GM21619 (cell line): ENCODE data around the gene KYAT1.

Source experiments
- ATAC-seq: cut with Tn5 transposase; IDR thresholded peaks from one replicate; pipeline ENCODE4 v1.9.1; 2021; ENCODE audit not compliant: unreplicated experiment

The KYAT1 gene

DNA sequence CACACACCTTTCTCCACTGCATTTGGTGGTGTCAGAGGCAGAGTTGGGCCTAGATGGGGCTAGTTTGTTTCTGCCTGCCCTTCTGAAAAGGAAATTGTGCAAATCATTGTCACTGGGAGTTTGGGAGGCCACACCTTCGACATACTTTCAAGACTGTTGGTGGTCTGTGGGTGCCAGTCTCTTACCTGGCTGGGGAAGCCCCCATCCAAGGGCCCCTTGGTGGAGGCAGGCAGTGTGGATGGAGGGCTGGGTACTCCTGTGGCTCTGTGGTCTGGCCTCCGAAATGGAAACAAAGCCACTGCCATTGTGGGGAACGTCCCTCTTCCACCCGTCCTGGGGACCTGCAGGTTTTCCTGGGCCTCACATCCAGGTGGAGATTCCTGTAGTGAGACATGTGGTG lies 28.1 kb upstream of the KYAT1 start:
- no peak for ATAC-seq

DNA sequence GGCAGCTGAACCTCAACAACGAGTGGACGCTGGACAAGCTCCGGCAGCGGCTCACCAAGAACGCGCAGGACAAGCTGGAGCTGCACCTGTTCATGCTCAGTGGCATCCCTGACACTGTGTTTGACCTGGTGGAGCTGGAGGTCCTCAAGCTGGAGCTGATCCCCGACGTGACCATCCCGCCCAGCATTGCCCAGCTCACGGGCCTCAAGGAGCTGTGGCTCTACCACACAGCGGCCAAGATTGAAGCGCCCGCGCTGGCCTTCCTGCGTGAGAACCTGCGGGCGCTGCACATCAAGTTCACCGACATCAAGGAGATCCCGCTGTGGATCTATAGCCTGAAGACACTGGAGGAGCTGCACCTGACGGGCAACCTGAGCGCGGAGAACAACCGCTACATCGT lies 26.6 kb upstream of the KYAT1 start:
- no peak for ATAC-seq

DNA sequence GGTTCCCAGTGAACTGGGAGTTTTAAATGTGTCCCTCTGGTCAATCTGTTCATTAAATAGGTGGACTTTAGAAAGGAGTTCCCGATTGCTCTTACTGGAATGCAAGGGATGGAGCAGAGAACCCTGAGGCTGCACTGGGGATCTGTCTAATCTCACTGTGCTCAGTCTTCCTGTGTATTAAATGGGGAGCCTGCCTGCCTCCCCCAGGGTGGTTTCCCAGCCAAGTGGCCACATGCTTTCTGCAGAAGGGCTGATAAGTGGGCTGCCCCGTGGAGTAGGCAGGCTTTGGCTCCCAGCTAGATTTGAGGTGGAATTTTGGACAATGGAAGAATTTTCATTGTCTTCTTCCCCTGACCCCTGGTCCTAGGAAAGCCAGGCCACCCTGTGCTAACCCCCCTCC lies 25.0 kb upstream of the KYAT1 start:
- ATAC-seq = no peak

DNA sequence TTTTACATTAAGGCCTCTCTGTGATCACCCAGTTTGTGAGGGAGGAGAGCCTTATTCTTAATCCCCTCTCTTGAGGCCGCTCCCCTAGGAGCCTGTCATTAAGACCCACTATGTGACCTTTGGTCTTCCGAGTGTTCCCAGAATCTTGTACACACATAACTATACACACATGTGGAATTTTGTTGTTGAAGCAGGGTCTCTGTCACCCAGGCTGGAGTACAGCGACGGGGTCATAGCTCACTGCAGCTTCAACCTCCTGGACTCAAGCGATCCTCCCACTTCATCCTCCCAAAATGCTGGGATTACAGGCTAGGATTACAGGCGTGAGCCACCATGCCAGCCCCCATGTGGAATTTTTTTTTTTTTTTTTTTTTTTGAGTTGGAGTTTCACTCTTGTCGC lies 24.2 kb upstream of the KYAT1 start:
- ATAC-seq = no peak

DNA sequence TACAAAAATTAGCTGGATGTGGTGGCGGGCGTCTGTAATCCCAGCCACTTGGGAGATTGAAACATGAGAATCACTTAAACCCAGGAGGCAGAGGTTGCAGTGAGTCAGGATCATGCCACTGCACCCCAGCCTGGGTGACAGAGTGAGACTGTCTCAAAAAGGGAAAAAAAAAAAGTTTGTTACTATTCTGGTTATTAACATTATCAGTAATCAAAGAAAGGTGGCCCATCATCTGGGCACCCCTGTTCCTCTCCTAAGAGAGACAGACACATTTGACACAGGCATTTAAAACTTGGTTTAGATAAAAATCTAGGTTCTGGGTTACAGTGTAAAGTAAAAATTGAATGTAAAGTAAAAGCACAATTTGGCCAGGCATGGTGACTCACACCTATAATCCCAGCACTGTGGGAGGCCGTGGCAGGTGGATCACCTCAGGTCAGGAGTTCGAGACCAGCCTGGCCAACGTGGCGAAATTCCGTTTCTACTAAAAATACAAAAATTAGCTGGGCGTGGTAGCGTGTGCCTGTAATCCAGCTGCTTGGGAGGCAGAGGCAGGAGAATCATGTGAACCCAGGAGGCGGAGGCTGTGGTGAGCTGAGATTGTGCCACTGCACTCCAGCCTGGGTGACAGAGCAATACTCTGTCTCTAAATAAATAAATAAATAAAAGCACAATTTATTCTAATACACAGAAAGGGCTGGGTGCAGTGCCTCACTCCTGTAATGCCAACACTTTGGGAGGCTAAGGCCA lies 22.3 kb upstream of the KYAT1 start:
- no peak for ATAC-seq

DNA sequence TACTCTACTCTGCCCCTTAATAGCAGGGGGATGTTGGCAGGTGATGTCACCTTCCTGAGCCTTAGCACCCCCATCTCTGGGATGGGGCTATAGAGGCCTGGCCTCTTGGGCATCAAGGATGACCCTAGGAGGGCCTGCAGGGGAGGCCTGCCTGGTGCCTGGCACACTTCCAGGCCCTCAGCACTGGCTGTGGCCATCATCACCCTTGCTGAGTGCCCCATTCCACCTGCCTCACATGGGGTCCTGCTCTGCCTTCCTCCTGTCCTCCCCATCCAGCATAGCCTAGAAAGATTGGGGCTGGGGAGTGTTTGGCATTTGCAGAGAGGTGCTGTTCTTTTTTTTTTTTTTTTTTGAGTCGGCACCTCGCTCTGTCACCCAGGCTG lies 21.3 kb upstream of the KYAT1 start:
- ATAC-seq = no peak

DNA sequence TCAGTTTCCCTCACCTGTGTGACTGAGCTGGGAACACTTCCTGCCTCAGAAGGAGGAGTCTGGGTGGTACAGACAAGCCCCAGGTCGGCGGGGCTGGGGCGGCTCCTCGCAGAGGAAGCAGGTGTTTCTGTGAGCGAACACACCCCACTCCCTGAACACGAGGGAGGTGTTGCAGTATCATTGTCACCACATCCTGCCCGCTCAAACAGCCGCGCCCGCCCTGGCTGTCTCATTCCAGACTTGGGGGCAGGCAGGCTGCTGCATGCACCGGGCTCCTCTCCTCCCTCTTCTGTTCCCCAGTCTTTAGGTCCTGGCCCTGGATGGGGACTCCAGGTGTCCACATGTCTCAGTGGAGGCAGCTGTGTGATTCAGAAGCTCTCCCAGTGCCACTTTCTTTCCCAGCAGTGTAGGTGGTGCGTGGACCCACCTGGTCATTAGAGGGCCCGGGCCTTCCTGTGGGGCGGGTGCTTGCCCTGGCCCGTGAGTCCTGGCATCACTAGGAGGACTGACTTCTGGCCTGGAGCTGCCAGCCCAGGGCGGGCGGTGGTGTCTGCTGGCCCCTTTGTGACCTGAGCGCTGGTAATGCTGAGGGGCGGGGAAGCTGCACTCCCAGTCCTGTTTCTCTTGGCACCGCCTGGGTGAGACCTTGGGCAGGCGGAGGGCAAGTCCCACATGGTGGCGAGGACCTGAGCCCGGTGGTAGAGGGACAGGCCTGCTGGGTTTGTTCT lies 20.8 kb upstream of the KYAT1 start:
- peak; percentile 84 for ATAC-seq

DNA sequence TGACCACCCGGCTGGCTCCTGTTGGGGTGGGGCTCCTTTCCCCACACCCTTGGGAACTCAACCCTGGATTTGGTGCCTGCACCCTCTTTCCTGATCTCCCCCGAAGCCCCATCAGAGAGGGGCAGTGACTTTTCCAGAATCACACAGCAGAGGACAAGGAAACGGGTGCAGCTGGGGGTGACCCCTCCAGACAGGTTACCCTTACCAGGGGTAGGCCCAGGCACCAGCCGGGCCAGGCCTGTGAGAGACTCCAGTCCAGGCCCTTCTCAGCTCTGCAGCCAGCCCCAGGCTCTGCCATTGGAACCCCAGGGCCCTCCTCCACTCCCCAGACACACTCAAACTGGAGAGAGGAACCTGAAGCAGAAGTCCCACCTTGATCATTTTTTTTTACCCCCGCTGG lies 20.1 kb upstream of the KYAT1 start:
- ATAC-seq = no peak

DNA sequence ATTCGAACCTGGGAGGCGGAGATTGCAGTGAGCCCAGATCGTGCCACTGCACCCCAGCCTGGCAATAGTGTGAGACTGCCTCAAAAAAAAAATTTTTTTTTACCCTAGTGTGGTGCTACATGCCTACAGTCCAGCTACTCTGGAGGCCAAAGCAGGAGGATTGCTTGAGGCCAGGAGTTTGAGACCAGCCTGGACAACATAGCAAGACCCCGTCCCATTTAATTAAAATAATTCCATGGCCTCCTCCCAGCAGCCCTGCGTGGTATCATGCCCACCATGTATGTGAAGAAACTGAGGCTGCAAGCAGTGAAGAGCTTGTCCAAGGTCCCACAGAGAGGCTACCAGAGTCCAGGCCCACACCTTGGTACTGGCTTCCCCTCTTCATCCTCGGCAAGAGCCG lies 19.6 kb upstream of the KYAT1 start:
- no peak for ATAC-seq

DNA sequence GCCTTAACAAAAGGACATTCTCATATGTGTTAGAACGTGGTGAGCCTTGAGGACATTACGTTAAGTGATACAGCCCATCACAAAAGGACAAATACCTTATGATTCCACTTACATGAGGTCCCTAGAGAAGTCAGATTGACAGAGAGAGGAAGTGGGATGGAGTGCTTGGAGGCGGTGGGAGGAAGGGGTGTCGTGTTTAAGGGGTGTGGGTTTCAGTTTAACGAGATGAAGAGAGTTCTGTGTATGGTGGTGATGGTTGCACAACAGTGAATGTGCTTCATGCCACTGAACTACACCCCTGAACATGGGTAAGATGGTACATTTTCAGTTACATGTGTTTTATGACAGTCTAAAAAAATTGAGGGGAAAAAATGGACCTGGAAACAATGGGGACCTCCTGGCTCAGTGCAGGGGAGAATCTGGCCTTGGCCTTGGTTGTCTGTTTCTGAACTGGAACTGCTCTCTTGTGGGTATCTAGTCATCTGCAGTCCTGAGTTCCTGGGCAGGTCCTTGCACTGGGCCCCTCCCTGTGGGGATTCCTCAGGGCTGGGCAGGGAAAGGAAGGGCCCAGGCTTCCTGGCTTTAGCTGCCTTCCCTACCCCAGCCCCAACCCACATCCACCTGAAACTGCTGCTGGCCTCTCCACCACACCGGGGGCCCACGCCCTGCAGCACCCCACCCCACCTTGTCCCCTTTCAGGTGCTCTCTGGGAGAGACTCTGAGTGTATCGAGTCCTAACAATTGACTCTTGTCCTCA lies 18.0 kb upstream of the KYAT1 start:
- no peak for ATAC-seq

DNA sequence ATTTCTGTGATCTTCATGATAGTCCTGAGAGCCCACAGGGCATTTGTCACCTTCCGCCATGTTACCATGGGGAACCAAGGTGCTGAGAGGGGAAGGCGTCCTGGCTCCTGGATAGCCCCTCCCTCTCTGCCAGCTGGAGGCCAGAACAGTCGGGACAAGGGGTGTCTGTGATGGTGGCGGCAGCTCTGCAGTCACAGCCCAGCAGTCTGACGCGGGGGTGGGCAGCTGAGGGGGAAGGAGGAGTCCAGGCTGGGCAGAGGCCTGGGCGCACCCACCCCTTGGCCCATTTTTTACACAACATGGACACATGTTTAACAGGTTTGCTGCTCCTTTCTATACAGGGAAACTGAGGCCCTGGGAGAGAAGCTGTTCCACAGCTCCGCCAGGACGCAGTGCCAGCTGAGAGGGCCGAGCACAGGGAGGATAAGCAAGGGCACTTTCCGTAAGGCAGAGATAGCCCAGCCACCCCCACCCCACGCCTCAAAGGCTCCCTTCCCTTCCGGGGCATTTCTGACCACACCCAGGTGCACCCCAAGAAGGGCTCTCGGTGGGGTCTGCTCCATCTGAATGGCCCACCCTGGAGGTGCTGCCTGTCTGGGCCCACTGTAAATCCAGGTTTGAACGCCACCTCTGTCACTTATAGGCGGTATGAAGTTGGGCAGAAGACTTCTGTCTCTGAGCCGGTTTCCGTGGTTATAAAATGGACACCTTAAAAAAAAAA lies 17.3 kb upstream of the KYAT1 start:
- ATAC-seq = no peak

DNA sequence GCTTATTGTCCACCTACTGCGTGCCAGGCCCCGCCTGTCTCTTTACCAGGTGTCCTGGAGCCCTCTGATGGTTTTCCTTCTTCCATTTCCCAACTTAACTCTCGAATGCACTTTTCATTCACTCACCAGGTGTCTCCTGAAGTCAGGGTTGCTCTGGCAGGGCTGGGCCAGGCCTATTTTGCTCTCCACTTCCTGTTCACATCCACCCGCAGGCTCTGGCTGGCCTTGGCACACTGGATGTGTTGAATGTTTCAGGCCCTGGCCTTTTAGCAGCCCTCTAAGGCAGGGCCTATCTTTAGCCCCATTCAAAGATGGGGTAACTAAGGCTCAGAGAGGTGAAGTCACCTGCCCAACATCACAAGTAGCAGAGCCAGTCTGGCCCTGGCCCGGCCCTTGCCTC lies 16.6 kb upstream of the KYAT1 start:
- no peak for ATAC-seq

DNA sequence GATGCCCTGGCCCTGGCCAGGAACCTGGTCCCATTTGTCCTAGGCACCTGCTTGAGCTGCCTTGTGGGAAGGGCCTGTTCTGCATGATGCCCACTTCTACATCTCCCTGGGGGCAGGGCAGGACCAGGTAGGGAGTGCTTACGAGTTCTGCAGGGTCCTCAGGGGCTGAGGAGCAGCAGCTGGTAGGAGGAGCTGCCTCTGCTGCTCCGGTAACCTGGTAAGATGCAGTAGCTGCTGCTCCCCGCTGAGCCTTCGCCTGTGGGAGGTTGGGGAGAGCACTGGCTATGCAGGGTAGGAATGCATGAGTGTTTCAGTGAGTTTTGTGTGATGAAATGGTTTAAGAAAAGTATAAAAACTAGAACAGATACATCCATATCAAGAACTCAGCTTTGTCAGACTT lies 13.8 kb upstream of the KYAT1 start:
- no peak for ATAC-seq

DNA sequence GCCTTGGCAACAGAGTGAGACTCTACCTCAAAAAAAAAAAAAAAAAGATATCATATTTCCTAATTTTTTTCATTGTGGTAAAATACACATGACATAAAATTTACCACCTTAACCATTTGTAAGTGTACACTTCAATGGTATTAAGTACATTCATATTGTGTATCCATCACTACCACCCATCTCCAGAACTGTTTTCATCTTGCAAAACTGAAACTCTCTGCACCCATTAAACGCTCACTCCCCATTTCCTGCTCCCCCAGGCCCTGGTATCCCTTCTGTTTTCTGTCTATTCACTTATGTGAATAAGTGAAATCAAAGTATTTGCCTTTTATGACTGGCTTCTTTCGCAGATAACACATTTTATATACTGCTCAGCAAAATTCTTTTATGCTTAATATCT lies 13.0 kb upstream of the KYAT1 start:
- no peak for ATAC-seq

DNA sequence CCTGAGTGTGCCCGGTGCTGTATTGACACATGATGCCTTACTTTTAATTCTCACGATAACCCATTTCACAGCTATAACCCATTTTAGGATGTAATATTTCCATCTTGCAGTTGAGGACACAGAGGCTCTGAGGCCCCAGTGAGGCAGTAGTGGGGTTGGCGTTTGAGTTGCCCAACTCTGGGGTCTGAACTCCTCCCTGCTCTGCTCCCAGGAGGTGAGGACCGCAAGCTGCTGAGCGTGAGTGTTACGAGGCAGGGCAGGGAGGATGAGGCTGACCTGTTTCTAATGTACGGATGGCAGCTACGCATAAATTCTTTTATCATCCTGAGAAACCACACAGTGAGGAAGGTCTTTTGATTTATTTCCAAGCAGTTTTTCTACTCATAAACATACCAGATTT lies 11.6 kb upstream of the KYAT1 start:
- no peak for ATAC-seq

DNA sequence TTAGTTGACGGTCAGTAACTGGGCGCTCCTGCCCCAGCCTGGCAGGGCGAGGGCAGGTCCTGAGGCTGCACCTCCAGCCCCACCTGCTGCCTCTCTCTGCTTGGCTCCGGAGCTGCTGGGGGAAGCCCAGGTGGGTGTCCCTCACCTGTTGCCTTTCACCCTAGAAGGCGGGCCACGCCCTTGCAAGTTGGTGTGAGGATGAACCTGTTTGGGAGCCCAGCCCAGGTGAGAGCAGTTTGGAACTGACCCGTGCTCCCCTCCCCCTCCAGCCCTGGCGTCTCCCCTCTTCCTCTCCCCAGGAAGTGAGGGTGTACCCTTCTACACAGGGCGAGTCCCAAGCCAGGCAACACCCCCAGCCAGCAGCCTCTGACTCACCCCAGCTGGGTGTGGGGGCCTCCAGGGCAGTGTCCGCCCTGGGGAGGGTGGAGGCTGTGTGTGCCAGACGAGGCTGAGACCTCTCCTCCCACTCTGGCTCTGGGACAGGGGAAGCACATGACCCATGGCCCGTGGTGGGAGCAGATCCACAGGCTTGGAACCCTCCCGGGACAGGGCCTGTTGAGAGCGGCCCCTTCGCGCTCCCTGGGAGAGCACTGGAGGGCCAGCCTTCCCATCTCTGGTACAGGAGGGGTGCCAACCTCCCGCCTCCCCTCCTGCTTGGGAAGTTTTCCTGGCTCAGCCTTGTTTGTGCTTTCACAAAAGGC lies 10.6 kb upstream of the KYAT1 start:
- no peak for ATAC-seq

DNA sequence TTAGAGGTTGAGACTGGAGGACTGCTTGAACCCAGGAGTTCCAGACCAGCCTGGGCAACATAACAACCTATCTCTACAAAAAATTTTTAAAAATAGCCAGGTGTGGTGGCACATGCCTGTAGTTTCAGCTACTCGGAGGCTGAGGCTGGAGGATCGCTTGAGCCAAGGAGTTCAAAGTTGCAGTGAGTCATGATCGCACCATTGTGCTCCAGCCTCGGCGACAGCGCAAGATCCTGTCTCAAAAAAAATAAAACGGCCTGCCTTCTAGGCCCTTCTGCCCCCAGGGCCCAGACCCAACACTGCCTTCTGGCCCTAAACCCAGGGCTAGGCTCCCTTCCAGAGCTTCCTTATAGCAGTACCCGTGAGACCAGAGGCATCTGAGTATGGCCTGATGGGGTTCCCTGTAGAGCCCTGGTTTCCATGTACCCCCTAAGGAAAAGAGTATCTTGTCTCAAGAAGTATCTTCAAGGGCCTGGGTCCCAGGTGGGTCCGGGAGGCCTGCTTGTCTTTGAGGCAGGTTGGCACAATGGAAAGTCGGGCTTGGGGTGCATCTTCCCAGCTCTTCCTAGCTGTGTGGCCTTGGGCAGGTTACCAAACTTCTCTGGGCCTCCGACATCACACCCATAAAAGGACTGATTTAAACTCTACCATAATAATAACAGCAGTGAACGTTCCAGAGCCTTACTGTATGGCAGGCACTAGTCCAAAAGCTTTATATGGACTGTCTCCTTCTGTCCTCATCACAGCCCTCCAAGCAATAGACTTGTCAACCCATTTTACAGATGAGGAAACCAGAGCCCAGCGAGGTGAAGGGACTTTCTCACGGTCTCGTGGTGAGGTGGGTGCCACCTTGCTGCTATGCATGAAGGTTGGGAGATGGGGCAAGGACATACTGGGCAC lies 9.8 kb upstream of the KYAT1 start:
- no peak for ATAC-seq

DNA sequence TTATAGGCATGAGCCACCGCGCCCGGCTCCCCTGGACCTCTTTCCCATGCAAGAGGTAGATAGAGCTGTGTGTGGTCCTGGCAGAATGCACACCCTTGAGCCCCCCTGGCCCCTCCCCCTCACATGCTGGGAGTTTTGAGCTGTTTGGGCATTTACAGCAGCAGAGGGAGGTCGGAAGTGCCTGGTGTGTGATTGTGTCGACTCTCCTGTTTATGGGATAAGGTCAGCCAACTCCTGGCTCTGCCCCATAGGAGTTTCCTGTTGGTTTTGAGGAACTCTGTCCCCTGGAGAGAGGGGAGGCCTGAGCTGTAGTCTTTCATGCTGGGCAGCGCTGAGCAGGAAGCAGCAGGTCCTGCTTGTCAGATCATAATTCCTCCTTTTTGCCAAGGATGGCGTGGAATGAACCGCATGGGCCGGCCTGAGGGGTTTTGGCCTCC lies 6.2 kb upstream of the KYAT1 start:
- ATAC-seq = no peak

DNA sequence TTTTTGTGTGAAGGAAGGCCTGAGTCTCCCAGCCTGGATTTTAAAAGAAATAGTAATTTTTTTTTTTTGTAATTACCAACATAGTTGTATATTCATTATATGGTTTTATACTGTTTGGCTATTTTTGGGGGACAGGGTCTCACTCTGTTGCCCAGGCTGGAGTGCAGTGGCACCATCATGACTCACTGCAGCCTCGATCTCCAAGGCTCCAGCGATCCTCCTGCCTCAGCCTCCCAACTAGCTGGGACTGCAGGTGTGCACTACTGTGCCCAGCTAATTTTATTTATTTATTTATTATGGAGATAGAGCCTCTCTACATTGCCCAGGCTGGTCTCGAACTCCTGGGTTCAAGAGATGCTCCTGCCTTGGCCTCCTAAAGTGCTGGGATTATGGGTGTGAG lies 5.3 kb upstream of the KYAT1 start:
- ATAC-seq = no peak
